ENCODE results near the gene TNRC6C.
"Not testable (repeated sequence)": the region's sequence is repeated elsewhere in the genome, so short reads cannot be mapped to it uniquely, and the experiment has no call there.

TNRC6C gene

DNA sequence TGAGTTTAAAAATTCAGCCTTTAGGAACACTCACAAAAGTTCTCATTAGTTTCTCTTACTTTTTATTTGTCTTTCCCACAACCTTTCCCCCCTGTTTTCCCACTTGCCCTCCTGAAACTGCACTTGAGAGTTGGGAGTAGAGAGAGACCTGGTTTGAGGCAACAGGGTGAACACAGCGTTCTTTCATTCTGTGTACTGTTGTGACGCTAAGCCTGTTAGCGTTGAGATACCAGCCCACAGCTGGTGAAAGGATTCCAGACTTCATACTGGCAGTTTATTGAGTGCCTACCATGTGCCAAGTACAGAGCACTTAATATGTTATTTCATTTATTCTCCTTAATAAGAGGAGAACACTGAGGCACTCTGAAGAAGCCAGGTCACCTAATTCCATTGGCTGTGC is 10.3 kb downstream of the TNRC6C start:
- peaks cover 24% of the 10 kb centered on the region for H3K4me1 ChIP-seq (ENCODE audit: insufficient read depth, low read length)
- TF ChIP-seq, protein P1, sequence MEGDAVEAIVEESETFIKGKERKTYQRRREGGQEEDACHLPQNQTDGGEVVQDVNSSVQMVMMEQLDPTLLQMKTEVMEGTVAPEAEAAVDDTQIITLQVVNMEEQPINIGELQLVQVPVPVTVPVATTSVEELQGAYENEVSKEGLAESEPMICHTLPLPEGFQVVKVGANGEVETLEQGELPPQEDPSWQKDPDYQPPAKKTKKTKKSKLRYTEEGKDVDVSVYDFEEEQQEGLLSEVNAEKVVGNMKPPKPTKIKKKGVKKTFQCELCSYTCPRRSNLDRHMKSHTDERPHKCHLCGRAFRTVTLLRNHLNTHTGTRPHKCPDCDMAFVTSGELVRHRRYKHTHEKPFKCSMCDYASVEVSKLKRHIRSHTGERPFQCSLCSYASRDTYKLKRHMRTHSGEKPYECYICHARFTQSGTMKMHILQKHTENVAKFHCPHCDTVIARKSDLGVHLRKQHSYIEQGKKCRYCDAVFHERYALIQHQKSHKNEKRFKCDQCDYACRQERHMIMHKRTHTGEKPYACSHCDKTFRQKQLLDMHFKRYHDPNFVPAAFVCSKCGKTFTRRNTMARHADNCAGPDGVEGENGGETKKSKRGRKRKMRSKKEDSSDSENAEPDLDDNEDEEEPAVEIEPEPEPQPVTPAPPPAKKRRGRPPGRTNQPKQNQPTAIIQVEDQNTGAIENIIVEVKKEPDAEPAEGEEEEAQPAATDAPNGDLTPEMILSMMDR (IDR thresholded peaks at IDR 0.05; ENCODE audit: borderline replicate concordance, extremely low read depth, low read length, poor library complexity, severe bottlenecking): no peak
- TF ChIP-seq EZH2 (IDR thresholded peaks at IDR 0.05; ENCODE audit: borderline replicate concordance, low read depth, low read length, severe bottlenecking): no peak
- no peak overlapping the region for H3K4me2 ChIP-seq (ENCODE audit: insufficient read depth, low read length)
- H3K27ac ChIP-seq (ENCODE audit: low read length): no peak overlapping the region
- H3K79me2 ChIP-seq (ENCODE audit: insufficient read depth, low read length): peaks cover 99% of the 10 kb centered on the region
- no peaks in the 10 kb centered on the region for H3K27me3 ChIP-seq (ENCODE audit: insufficient read depth, low read length, poor library complexity)
- DNase-seq (no peak), ATAC-seq (ENCODE audit: insufficient read depth, low read depth) (no peak)
- H3K9me3 ChIP-seq (ENCODE audit: insufficient read depth, low read length, severe bottlenecking): no peaks in the 10 kb centered on the region
- no peak overlapping the region for H3K9ac ChIP-seq (ENCODE audit: low read depth, low read length)
- H3K36me3 ChIP-seq (ENCODE audit: insufficient read depth, low read length): peaks cover 12% of the 10 kb centered on the region
- peaks cover 85% of the 10 kb centered on the region for H4K20me1 ChIP-seq (ENCODE audit: insufficient read depth, low read length)
- no peak overlapping the region for H3K4me3 ChIP-seq (ENCODE audit: low read depth in 1 of 2, low read length in 2 of 2)
- no peak overlapping the region for H2AFZ ChIP-seq (ENCODE audit: low read depth, low read length)

DNA sequence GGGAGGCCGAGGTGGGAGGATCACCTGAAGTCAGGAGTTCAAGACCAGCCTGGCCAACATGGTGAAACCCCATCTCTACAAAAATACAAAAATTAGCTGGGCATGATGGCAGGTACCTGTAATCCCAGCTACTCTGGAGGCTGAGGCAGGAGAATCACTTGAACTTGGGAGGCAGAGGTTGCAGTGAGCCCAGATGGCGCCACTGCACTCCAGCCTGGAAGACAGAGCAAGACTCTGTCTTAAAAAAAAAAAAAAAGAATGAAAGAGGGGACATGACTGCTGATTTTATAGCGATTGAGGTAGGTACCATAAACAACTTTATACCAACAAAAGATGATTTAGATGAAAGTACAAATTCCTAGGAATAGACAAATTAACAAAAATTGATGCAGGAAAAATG is 13.8 kb downstream of the TNRC6C start:
- not testable (repeated sequence) for H3K36me3 ChIP-seq (ENCODE audit: insufficient read depth, low read length); H3K27me3 ChIP-seq (ENCODE audit: insufficient read depth, low read length, poor library complexity); H3K9me3 ChIP-seq (ENCODE audit: insufficient read depth, low read length, severe bottlenecking); H3K9ac ChIP-seq (ENCODE audit: low read depth, low read length); ATAC-seq (ENCODE audit: insufficient read depth, low read depth); DNase-seq; H2AFZ ChIP-seq (ENCODE audit: low read depth, low read length); H3K27ac ChIP-seq (ENCODE audit: low read length); H3K4me1 ChIP-seq (ENCODE audit: insufficient read depth, low read length); H3K4me2 ChIP-seq (ENCODE audit: insufficient read depth, low read length); H3K4me3 ChIP-seq (ENCODE audit: low read depth in 1 of 2, low read length in 2 of 2)
- Histone ChIP-seq H4K20me1 (ENCODE audit: insufficient read depth, low read length) (peaks cover 67% of the 10 kb centered on the region), H3K79me2 (ENCODE audit: insufficient read depth, low read length) (peaks cover 99% of the 10 kb centered on the region)
- TF ChIP-seq, protein P1 (IDR thresholded peaks at IDR 0.05; ENCODE audit: borderline replicate concordance, extremely low read depth, low read length, poor library complexity, severe bottlenecking): peak; percentile 4

DNA sequence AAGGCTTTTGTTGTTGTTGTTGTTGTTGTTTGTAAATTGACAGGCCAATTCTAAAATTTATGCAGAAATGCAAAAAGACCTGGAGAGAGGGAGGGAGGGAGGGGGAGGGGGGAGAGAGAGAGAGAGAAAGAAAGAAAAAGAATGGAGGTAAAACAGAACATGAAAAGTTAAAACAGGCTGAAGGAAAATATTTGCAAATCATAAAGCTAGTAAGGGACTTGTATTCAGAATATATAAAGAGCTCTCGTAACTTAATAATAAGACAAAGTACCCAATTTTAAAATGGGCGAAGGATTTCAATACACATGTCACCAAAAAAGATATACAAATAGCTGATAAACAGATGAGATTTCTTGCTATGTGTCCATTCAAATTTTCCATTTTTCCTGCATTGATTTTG is 15.4 kb downstream of the TNRC6C start:
- Histone ChIP-seq H3K9ac (ENCODE audit: low read depth, low read length) (no peak overlapping the region), H4K20me1 (ENCODE audit: insufficient read depth, low read length) (peaks cover 60% of the 10 kb centered on the region), H3K4me3 (ENCODE audit: low read depth in 1 of 2, low read length in 2 of 2) (no peak overlapping the region), H3K9me3 (ENCODE audit: insufficient read depth, low read length, severe bottlenecking) (no peaks in the 10 kb centered on the region), H2AFZ (ENCODE audit: low read depth, low read length) (no peak overlapping the region), H3K36me3 (ENCODE audit: insufficient read depth, low read length) (peaks cover 7% of the 10 kb centered on the region; the same call in 1 of the 2 replicates), H3K4me1 (ENCODE audit: insufficient read depth, low read length) (0 out of 2 replicates have a peak, but pooled peaks cover 2% of the 10 kb centered on the region), H3K27ac (ENCODE audit: low read length) (no peak overlapping the region), H3K79me2 (ENCODE audit: insufficient read depth, low read length) (peaks cover 99% of the 10 kb centered on the region), H3K4me2 (ENCODE audit: insufficient read depth, low read length) (no peak overlapping the region), H3K27me3 (ENCODE audit: insufficient read depth, low read length, poor library complexity) (no peaks in the 10 kb centered on the region)
- TF ChIP-seq, protein P1 (IDR thresholded peaks at IDR 0.05; ENCODE audit: borderline replicate concordance, extremely low read depth, low read length, poor library complexity, severe bottlenecking): no peak
- TF ChIP-seq EZH2 (IDR thresholded peaks at IDR 0.05; ENCODE audit: borderline replicate concordance, low read depth, low read length, severe bottlenecking): no peak
- no peak for ATAC-seq (ENCODE audit: insufficient read depth, low read depth)
- no peak for DNase-seq

DNA sequence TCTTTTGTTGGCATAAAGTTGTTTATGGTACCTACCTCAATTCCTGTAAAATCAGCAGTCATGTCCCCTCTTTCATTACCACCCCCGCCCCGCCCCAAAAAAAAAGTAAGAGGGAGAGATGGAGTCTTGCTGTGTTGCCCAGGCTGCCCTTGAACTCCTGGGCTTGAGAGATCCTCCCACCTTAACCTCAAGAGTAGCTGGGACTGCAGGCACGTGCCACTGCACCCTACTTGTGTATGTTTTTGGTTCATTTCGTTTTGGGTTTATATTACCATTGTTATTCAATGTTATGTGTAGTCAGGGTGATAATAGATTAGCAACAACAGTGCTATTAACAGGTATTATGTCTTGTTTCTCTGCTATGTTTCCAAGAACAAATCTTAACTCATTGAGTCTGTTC is 15.9 kb downstream of the TNRC6C start:
- Histone ChIP-seq H2AFZ (ENCODE audit: low read depth, low read length) (no peak overlapping the region), H3K27me3 (ENCODE audit: insufficient read depth, low read length, poor library complexity) (no peaks in the 10 kb centered on the region), H3K9me3 (ENCODE audit: insufficient read depth, low read length, severe bottlenecking) (no peaks in the 10 kb centered on the region), H3K4me2 (ENCODE audit: insufficient read depth, low read length) (no peak overlapping the region), H3K27ac (ENCODE audit: low read length) (no peak overlapping the region), H3K4me1 (ENCODE audit: insufficient read depth, low read length) (0 out of 2 replicates have a peak, but pooled peaks cover 2% of the 10 kb centered on the region), H4K20me1 (ENCODE audit: insufficient read depth, low read length) (peaks cover 59% of the 10 kb centered on the region), H3K36me3 (ENCODE audit: insufficient read depth, low read length) (peaks cover 7% of the 10 kb centered on the region; the same call in 1 of the 2 replicates), H3K79me2 (ENCODE audit: insufficient read depth, low read length) (peaks cover 99% of the 10 kb centered on the region), H3K9ac (ENCODE audit: low read depth, low read length) (no peak overlapping the region), H3K4me3 (ENCODE audit: low read depth in 1 of 2, low read length in 2 of 2) (no peak overlapping the region)
- TF ChIP-seq, protein P1 (IDR thresholded peaks at IDR 0.05; ENCODE audit: borderline replicate concordance, extremely low read depth, low read length, poor library complexity, severe bottlenecking): no peak
- TF ChIP-seq EZH2 (IDR thresholded peaks at IDR 0.05; ENCODE audit: borderline replicate concordance, low read depth, low read length, severe bottlenecking): no peak
- ATAC-seq (ENCODE audit: insufficient read depth, low read depth): no peak
- DNase-seq: no peak

DNA sequence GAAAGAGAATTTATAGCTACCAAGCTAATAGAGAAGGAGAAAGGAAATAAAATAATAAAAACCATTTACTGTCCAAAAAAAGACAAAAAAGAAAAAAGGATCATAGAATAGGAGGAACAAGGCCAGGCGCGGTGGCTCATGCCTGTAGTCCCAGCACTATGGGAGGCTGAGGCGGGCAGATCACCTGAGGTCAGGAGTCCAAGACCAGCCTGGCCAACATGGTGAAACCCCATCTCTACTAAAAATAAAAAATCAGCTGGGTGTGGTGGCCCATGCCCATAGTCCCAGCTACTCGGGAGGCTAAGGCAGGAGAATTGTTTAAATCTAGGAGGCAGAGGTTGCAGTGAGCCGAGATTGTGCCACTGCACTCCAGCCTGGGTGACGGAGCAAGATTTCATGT is 23.9 kb downstream of the TNRC6C start:
- H3K27me3 ChIP-seq (ENCODE audit: insufficient read depth, low read length, poor library complexity); H3K9ac ChIP-seq (ENCODE audit: low read depth, low read length); ATAC-seq (ENCODE audit: insufficient read depth, low read depth); H3K4me2 ChIP-seq (ENCODE audit: insufficient read depth, low read length); H3K4me1 ChIP-seq (ENCODE audit: insufficient read depth, low read length); H3K9me3 ChIP-seq (ENCODE audit: insufficient read depth, low read length, severe bottlenecking); H3K4me3 ChIP-seq (ENCODE audit: low read depth in 1 of 2, low read length in 2 of 2); H3K27ac ChIP-seq (ENCODE audit: low read length); H2AFZ ChIP-seq (ENCODE audit: low read depth, low read length); DNase-seq: not testable (repeated sequence)
- Histone ChIP-seq H3K36me3 (ENCODE audit: insufficient read depth, low read length) (peaks cover 13% of the 10 kb centered on the region), H3K79me2 (ENCODE audit: insufficient read depth, low read length) (peaks cover 95% of the 10 kb centered on the region), H4K20me1 (ENCODE audit: insufficient read depth, low read length) (peaks cover 56% of the 10 kb centered on the region; the same call in 1 of the 2 replicates)
